ENCODE data around the gene NTRK2.

GRCh38 chr9:84754461-84754860 is 84.9 kb downstream of the NTRK2 start:
- TF ChIP-seq YY1 (IDR thresholded peaks at IDR 0.05) (no peak), CTCF (IDR thresholded peaks at IDR 0.05; ENCODE audit: low read depth, low read length, missing input control) (no peak), TAF1 (conservative IDR thresholded peaks at IDR 0.05) (no peak), SP1 (IDR thresholded peaks at IDR 0.05) (no peak), REST (IDR thresholded peaks at IDR 0.05) (no peak), MAX (IDR thresholded peaks at IDR 0.05) (no peak), HNF4G (IDR thresholded peaks at IDR 0.05) (no peak), RAD21 (IDR thresholded peaks at IDR 0.05) (no peak), JUND (IDR thresholded peaks at IDR 0.05) (no peak), ATF3 (IDR thresholded peaks at IDR 0.05) (no peak), GABPA (IDR thresholded peaks at IDR 0.05 in 1 of 2, conservative IDR thresholded peaks at IDR 0.05 in 1 of 2) (no peak), ZBTB33 (IDR thresholded peaks at IDR 0.05) (no peak), EGR1 (IDR thresholded peaks at IDR 0.05; ENCODE audit: low read depth in 2 of 2) (no peak), RXRA (IDR thresholded peaks at IDR 0.05) (no peak)
